NCI-H1417 (cell line): ENCODE measurements around the gene SYNPO2L.
"Not testable (repeated sequence)": the region's sequence is repeated elsewhere in the genome, so short reads cannot be mapped to it uniquely, and the experiment has no call there.

ENCODE experiments used
- DNase-seq, 3 experiments: peaks; one replicate each; lab custom pipeline; 2025; lab: John Stamatoyannopoulos, UW

SYNPO2L gene, protein sequence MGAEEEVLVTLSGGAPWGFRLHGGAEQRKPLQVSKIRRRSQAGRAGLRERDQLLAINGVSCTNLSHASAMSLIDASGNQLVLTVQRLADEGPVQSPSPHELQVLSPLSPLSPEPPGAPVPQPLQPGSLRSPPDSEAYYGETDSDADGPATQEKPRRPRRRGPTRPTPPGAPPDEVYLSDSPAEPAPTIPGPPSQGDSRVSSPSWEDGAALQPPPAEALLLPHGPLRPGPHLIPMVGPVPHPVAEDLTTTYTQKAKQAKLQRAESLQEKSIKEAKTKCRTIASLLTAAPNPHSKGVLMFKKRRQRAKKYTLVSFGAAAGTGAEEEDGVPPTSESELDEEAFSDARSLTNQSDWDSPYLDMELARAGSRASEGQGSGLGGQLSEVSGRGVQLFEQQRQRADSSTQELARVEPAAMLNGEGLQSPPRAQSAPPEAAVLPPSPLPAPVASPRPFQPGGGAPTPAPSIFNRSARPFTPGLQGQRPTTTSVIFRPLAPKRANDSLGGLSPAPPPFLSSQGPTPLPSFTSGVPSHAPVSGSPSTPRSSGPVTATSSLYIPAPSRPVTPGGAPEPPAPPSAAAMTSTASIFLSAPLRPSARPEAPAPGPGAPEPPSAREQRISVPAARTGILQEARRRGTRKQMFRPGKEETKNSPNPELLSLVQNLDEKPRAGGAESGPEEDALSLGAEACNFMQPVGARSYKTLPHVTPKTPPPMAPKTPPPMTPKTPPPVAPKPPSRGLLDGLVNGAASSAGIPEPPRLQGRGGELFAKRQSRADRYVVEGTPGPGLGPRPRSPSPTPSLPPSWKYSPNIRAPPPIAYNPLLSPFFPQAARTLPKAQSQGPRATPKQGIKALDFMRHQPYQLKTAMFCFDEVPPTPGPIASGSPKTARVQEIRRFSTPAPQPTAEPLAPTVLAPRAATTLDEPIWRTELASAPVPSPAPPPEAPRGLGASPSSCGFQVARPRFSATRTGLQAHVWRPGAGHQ

DNA sequence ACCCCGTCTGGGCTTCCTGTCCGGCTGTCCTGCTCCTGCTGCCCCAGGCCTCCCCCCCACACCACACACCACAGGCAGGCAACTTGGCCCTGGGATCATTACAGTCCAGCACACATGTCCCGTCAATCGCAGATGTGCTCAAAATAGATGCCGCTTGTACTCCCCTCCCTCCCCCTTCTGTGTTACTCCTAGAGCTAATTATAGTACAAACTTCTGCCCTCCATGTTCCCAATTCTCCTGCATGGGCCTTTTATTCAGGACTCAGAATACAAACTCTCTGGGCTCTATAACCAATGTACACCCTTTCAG lies at the start of gene SYNPO2L:
Gene SYNPO2L (minus strand): TSS at position 40 of the 309 bp plus-strand sequence. CDS start 107 bp downstream, outside the sequence.
- no peak for DNase-seq

DNA sequence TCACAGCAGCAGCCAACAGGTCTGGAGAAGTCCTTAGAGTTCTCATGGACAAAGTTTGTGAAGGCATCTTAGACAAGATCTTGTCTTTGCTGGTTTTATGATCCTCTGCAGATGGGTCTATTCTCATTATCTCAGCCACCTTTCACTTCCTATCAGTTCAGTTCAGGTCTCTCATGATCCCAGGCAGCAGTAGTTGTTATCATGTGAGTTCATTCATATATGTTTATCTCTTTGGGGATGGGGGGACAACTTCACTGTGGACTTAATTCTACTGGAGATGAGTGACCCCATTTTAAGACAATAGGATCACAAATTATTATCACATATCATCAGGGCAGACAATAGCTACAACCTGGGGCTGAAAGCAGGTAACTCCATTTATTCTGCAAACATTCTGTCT lies 48.1 kb upstream of the SYNPO2L start:
- not testable (repeated sequence) for DNase-seq

DNA sequence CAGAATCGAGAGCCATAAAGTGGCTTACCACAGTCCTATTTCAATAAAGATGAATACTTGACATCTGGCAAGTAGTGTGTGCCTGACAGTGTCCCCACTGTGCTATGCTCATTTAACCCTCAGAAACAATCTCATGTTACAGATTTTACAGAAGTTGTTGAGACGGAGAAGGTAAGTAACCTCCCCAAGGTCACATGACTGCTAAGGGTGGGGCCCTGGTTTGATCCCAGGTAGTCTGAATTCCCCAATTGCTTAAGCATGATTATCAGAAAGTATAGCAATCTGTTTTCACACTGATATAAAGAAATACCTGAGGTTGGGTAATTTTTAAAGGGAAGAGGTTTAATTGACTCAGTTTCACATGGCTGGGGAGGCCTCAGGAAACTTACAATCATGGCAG lies 43.0 kb upstream of the SYNPO2L start:
- peak in 1 of 3 experiments; percentile 20 for DNase-seq

DNA sequence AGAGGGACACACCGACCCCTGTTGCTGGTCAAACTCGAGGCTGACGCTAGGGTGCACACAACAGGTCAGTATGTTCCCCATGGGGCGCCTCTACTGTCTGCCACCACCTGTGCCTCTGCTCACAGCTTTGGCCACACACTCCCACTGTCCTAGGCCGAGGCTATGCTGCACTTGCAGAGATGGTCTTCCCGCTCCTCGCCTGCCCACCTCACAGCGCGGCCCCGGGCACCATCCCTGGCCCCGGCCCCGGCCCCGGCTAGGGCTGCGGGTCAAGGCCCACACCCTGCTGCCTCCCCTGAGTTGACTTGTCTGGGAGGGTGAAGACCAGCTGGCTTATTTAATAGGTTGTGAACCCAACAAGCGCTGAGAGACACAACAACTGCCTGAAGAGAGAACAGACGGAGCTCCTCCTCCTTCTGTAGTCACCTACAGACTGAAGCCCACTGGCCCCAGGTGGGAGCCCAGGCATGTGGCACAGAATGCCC lies 41.9 kb upstream of the SYNPO2L start, which contains the start of gene AGAP5:
Gene AGAP5 (minus strand): TSS at position 435 of the 485 bp plus-strand sequence. CDS start 354 bp downstream, at position 81.
- DNase-seq: not testable (repeated sequence)

DNA sequence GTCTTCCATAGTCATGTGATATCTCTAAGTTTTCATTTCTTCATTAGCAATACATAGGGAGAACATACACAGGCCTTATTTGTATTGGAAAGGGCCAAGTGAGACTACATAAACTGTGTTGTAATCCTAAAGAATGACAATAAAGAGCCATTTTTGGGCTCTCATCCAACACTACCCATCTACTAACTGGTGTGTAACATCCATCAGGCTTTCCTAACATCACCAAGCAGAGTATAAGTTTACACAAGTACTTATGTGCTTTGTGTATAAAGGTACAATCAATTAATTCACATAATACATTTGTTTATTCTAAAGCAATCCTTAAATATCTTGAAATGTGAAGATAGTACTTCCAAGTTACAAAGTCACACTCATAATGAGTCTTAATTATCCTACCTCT lies 39.5 kb upstream of the SYNPO2L start:
- DNase-seq: not testable (repeated sequence)

DNA sequence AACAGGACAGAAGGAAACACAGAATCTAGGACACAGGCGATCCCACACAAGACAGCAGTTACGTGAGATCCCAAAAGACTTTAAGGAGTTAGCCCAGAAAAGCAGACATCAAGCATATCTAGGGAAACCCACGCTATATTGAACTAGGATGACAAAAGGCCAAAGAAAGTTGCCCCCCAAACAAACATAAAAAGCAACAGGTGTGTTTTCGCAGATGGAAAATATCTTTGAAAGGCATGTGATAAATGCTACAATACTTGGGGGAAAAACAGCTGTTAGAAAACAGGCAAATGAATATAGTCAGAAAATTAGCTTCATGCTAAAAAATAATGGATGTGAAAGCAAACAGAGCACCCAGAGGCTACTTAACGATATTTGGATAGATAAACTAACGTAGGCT lies 34.9 kb upstream of the SYNPO2L start:
- not testable (repeated sequence) for DNase-seq

DNA sequence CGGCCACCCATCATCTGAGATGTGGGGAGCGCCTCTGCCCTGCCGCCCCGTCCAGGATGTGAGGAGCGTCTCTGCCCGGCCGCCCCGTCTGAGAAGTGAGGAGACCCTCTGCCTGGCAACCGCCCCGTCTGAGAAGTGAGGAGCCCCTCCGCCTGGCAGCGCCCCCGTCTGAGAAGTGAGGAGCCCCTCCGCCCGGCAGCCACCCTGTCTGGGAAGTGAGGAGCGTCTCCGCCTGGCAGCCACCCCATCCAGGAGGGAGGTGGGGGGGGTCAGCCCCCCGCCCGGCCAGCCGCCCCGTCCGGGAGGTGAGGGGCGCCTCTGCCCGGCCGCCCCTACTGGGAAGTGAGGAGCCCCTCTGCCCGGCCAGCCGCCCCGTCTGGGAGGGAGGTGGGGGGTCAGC lies 33.8 kb upstream of the SYNPO2L start:
- DNase-seq: not testable (repeated sequence)

DNA sequence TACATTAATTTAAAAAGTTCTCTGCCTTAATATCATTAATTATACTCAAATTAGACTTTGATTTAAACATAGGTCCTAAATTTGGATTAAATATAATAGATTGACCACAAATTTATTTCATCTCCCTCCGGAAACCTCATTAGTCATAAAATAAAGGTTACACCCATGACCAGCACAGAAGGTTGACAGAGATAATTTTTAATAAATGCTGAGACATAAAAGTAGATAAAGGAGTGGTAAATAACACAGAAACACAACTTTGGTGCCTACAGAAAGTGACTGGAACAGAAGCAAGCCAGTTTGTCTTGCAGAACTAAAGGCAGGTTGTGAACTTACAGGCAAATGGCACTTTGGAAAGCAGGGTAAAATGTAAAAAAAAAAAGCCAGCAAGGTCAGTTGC lies 31.8 kb upstream of the SYNPO2L start:
- DNase-seq: not testable (repeated sequence)

DNA sequence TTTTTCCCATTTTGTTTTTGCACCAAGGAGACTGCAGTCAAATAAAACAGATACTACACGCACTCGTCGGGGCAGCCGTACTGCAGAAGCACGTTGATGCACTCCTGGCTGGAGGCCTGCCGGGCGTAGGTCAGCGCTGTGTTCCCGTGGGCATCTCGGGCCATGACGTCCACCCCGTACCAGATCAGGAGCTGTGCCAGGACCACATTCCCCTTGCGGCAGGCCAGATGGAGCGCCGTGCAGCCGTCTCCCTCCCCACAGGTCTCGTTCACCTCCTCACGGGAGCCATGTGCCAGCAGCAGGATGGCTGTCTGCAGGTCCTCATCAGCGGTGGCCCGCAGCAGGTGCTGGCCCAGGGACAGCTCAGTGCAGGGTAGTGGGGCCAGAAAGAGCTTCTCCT lies 18.7 kb upstream of the SYNPO2L start:
- DNase-seq: not testable (repeated sequence)

DNA sequence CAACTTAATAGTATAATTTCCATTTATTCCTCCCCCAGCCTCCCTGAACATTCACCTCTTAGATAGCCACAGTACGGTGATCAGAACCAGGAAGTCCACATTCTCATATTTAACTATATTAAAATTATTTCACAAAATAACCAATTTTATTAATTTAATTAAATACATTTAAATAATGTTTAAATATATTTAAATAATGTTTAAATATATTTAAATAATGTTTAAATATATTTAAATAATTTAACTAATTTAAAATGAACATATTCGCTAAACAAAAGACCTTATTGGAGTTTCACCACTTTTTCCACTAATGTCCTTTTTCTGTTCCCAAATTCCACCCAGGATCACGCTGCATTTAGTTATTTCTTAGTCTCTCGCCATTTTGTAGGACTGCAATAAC lies 12.5 kb upstream of the SYNPO2L start:
- DNase-seq: not testable (repeated sequence)

DNA sequence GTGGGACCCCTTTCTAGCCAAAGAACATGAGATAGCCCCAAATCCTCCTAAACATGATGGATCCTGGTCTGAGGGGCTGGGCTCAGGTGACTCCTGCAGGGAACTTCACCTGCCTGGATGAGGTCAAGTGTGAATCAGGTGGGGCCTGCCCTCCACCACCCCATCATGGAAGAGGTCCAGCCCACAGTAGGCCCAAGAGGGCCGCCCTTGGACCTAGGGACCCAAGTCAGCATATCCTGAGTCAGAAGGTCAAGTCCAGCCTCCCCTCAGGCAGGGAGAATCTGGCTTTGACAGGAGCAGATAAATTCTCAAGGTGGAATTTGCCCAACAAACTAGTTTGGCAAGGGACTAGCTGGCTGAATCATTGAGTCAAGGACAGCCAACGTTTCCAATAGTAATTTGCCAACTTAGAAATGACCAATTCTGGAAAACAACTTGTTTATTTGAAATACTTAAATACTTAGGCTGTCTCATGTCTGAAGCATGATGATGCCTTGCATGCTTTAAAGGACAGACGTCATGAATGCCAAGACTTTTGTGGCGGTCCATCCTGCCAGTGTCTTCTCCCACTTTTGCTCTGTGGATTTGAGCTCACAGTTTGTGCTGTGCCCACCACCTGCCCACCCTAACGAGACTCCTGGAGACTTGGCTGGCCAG lies 10.5 kb upstream of the SYNPO2L start:
- not testable (repeated sequence) for DNase-seq

DNA sequence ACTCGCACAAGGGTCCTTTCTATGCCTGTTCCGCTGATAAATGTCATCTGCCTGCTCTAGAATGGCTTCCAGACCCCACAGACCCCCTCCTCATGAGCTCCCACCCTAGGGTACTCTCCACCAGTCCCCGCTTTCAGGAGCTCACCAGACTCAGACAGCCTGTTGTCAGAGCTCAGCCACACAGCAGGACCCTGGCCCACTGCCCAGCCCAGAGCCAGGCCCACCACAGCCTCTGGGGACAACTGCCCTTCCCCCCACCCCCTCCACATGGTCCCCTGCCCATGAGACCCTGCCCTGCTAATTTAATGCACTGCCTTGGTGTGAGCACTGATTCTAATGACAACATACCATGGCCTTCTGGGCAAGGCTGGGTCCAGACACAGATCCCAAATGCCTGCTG lies 9.8 kb upstream of the SYNPO2L start:
- not testable (repeated sequence) for DNase-seq

DNA sequence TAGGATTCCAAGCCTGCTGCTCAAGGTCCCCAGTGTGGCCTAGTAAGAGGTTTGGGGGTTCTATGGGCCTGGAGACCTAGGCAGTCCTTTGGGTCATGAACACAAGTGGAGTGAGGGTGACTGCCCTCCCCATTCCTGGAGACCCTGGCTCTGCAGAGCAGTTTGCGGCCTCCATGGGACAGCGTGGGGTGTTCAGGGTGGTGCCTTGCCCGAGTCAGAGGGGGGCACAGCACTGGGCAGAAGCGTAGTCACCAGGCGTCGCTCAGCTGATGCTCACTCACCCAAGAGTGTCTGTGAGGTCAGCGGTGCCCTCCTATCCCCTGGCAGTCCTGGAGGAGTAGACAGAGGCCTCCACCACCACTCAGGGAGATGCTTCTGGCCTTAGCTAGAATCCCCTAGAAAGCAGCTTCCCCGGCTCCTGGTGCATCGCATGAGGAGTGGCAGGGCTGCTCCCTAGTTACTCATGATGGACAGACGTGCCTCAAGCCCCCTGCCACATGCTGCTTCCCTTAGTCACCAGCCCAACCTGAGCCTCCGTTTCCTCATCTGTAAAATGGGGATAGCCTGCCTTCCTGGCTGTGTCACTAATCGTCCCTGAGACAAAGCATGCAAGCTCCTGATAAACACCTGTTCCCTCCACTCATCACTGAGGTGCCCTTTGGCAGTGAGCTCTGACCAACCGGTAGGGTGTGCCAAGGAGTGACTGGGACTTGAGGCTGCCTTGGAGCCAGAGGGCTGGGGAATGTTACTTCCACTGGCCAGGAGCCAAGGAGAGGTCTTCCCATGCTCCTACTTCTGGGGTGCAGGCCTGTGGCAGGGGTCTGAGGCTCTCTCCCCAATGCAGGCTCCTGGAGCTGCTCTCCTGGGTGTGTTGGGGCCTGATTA lies 8.6 kb upstream of the SYNPO2L start:
- not testable (repeated sequence) for DNase-seq

DNA sequence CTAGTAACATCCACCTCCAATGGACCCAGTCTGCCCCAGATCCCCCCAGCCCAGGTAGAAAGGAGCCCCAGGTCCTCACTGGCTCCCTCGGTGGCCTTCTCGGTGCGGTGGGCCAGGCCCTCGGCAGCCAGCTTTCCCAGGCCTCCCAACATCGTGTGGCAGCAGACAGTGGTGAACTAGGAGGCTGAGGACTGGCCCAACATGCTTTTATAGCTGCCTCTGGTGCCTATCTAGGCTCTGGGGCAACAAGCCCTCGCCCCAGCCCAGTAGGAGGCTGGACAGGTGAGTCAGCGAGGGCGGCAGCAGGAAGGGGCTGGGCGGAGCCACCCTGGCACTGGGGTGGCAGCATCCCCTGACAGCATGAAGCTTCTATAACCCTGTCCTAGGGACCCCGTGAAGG lies 7.8 kb upstream of the SYNPO2L start:
- not testable (repeated sequence) for DNase-seq

DNA sequence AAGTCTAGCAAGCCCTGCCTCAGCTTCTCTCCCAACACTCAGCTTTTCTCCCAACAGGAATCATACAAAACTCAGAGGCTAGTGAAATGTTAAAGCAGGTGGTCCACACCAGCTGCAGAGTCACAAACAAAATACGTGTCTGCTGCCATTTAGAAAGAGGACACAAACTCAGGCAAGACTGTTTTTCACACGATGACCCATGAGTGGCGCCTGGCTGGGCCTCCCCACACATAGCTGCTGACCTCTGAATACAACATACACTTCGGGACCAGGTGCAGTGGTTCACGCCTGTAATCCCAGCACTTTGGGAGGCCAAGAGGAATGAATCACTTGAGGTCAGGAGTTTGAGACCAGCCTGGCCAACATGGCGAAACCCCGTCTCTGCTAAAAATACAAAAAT lies 6.9 kb upstream of the SYNPO2L start:
- DNase-seq: not testable (repeated sequence)

DNA sequence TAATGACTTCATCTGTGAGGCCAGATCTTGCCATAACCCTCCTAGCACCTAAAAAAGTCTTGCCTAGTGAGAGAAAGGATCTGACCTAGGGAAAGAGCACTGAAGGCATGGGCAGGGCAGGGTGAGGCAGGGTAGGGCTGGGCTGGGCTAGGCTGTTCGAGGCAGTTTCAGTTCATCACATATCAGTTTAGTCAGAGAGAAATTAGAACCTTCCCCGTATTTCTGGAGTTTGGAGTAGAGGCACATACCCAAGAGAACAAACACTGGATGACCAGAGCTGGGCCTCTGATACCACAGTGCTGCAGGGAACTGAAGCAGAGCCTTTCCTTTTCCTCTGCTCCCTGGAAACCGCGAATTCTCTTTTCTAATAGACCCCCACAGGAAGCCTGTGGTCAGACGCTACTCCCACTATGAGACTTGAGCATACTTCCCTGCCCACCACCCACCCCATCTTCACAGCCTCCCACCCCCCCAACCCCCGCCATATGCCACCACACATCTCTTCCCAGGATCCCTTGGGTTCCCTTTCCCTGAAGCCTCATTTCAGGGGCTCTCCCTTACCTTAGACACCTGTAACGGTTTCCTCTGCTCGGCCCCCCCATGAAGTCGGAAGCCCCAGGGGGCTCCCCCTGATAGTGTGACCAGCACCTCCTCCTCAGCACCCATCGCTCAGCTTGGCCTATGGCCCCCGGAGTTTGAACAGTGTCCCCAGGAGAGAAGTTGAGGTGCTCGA lies 406 bp downstream of the SYNPO2L start:
- DNase-seq: no peak

DNA sequence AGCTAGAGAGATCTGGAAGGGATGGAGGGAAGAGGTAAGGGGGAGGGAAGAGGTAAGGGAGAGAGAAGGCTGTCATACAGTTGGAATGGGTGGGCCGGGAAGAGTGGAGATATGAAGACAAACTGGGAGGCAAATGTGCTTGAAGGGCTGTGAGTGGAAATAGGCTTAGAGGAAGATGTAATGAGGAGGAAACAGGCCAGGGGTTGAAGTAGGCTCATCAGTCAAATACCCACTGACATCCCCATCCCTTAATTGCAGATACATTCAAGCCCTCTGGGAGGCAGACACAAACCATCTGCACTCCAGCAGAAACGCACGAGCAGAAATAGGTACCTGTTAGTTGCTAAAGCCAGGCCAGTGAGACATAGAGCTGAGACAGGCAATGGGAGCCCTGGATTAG lies 2.1 kb downstream of the SYNPO2L start:
- peak in 1 of 3 experiments; percentile 26 for DNase-seq

DNA sequence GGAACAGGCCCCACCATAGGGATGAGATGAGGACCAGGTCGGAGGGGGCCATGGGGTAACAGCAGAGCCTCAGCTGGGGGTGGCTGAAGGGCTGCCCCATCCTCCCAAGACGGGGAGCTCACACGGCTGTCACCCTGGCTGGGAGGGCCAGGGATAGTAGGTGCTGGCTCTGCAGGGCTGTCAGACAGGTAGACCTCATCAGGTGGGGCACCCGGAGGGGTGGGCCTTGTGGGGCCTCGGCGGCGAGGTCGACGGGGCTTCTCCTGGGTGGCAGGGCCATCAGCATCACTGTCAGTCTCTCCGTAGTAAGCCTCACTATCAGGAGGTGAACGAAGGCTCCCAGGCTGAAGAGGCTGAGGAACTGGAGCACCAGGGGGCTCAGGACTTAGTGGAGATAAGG lies 2.6 kb downstream of the SYNPO2L start:
- DNase-seq: no peak

DNA sequence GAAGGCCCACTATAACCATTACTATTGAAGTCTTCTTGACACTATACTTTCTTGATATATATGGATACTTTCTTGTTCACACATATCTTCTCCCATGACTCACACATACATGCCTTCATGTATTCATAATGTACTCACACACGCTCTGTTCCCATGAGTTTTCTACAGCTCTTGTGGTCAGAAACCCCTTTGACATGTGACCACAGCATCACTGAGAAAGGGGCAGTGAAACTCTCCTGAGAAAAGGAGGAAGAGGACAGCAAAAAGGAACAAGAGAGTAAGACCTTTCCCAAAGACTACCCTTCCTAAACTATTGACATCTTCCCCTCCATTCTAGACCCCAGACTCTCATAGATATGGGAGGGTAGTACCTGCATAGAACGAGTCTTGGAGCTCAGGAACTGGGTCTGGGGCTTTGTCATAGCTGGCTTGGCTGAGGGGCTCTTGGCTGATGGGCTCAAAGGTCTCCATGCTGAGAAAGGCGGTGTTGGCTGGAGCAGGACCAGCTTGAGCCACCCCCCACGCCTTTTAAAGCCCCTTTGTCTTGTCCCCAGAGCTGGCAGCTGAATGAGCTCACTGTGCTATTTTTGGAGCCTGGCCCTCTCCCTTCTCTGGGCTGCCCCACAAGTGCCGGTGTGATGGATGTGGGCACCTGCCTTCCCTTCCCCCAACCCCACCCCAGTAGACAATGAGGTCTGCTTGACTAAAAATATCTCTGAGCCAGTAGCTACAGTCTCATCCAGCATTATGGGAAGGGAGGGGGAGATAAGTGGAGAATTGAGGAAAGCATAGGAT lies 5.1 kb downstream of the SYNPO2L start:
- DNase-seq: peak in 1 of 3 experiments; percentile 45
